ENCODE data around the gene TPCN2.

The TPCN2 gene

DNA sequence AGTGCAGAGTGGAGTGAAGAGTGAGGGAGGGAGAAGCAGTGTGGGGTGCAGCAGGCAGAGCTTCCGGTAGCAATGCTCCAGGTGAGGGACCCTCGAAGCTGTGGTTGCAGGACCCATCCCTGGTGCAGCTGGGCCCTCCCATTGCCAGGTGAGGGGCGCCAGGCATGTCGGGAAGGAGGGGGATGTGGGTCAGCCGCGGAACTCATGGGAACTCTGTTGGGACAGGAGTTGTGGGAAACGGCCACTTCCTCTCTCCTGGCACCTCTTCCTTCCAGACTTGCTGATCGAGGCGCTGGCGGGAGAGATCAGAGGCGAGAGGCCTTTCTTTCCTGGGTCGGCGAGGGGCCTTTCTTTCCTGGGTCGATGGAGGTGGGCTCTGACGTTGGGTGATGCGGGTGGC lies 48.5 kb downstream of the TPCN2 start:
- no peak for DNase-seq

DNA sequence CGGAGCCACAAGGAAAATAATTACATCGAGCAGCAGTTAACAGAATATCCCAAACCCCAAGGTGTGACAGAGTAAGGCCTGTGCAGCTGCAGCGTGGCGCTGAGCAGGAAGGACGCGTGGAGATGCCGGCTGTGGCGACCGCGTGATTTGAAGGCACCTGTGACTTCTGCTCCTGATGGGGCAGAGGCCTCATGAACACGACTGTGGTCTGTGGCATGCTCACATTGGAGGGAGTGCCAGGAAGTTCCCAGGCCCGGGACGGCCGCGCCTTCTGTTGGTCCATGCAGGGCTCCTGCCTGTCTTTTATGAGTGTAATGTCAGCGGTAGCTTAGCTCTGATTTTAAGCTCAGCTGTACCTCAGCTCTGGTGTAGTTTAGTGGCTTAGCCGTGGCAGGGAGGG lies 50.4 kb downstream of the TPCN2 start:
- no peak for DNase-seq

DNA sequence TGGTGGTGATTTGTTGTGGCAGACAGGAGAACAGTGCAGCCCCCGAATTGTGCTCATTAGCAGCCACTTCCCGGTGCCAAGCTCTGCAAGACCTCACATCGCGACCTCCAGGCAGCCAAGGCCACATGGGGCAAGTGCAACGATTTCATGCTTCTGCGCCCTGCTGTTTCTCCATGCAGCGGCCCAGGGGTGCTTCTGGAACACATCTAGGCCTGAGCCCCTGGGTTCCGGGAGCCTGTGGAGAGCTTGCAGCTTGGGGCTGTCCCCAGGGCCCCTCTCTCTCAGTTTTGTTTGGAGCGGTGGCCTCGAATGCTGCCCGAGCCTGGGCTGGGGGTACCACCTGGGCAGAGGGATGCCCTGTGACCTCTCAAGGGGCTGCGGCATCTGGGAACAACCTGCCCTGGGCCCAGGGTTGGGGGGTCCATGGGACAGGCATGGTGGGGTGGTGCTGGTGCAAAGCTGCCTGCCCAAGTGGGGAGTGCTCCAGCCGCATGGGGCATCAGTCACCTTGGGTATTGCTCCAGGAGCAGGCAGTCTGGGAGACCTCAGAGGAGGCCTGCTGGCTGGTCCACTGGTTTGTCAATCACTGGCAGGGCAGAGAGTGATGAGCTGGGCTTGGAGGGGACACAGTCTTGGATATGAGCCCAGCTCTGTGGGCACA lies 51.9 kb downstream of the TPCN2 start:
- DNase-seq: no peak

DNA sequence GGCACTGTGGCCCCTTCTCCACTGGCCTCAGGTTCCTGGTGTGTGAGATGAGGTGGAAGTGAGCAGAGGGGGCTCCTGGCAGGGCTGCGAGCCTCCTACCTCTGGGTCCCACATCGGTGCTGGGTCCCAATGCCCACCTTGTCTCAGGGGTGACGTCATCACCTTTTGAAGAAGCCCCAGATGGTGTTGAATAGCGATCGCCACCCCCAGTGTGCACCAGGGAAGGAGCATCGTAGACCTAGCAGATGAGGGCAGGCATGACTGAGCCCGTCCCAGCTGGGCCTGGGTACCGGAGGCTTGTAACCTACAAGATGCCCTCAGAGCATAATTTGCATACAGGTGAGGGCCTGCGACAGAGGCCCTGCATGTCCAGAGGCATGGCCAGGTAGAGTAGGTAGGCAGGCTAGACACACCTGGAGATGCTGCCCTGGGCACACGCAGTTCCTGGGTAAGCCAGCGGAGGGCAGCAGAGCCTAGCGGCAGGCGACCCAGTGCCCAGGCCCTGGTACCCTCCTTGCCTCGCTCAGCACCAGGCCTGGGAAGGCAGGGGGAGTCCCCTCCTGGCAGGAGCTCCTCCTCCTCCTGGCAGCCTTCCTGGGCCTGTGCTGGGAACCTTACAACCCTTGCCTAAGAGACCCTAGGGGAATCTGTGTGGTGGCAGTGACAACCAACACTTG lies 52.5 kb downstream of the TPCN2 start:
- peak; percentile 32 for DNase-seq

DNA sequence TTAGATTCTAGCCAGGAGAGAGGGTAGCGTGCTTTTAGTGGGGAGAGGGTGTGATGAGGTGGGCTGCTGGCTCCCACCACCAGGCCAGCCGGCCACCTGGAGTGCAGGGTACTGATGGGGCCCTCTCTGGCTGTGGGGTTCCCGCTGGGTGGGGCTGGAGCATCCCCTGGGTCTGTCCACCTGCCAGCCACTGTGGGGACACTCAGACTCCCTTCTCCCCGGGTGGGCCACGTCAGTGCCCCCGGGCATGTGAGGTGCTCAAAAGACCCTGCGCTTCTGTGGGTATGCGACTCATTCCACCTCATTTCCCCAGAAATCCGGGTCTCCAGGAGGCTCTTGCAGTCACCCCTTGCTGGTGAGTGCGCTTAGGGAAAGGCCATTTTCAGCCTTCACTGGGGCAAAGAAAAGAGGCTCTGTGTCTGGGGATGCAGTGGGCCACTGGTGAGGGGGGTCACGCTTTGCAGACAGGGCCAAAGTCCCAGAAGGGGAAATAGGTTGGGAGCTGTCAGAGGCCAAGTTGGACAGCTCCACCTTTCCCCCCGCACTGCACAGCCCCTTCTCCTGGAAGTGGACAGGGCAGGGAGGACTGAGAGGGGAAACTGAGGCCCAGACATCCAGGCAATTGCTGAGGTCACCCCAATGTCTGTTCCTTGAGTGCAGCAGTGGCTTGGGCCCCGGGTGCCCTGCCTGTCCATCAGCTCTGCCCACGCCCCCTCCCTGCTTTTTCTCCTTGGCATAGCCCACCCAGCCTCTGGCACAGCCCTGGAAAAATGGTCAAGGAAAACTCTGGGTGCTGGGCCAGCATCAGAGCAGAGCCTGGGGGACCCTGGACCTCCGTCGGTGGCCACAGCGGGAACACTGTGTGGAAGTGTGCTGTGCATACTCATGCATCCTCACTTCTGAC lies 53.3 kb downstream of the TPCN2 start:
- DNase-seq: no peak

DNA sequence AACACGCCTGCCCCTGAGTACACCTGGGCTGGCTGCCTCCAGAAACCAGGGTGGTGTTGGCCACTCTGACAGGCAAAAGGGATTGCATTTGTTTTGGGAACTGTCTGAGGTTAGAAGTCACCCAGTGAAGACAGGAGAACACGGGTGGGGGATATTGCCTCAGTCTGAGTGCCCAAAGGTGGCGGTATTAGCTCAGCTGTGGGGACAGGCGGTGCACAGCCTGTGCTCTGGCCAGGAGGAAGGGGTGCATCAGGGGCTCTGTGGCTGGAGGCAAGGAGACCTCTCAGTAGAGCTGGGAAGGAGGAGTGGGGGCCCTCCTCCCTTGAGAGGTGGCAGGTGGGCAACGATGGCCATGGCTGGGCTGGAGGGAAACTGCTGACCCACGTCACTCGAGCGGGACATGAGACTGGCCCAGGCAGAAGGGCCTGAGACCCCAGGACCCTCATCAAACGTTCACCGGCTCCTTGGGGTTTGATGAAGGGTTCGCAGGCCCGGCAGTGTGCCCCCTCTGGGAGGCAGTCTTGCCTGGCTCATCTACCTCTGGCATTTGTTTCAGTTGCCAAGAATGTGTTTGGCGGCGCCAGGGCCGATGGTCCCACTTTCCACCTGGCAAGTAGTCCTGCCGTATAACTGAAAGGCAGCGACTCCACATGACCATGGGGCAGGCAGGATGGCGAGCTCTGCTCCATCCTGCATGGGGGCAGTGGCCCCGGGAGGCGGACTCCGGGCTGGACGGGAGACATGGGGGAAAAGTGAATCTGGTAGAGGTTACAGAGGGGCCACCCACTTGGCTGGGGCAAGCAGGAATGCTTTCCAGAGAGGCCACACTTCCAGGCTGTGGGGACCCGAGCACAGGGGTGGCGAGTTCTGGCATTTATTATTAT lies 54.2 kb downstream of the TPCN2 start:
- no peak for DNase-seq

DNA sequence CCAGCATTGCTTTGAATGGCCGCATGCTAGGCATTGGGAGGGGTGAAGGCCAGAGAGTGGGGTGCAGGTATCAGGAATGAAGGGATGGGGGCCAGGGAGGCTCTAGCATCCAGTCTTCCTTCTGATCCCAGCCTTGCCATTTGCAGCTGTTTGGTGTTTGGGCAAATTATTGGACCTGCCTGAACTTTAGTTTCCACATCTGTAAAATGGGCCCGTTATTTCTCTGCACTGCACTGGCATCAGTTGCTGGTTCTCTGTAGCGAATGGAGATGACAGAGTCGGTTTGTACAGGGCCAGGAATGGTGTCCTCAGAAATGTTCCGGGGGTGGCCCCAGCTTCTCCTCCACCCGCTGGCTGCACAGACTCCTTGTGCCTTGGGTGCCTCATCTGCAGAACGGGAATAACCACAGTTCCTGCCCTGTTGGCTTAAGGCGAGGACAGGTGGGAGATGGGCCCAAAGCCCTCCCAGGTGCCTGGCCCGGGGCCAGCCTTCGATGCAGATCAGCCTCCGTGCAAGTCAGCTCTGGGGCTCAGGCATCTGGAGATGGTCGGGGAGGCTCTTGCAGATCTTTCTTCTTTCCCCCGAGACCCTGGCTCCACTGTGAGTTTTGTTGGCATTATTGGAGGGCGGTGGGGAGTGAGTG lies 55.6 kb downstream of the TPCN2 start:
- no peak for DNase-seq

DNA sequence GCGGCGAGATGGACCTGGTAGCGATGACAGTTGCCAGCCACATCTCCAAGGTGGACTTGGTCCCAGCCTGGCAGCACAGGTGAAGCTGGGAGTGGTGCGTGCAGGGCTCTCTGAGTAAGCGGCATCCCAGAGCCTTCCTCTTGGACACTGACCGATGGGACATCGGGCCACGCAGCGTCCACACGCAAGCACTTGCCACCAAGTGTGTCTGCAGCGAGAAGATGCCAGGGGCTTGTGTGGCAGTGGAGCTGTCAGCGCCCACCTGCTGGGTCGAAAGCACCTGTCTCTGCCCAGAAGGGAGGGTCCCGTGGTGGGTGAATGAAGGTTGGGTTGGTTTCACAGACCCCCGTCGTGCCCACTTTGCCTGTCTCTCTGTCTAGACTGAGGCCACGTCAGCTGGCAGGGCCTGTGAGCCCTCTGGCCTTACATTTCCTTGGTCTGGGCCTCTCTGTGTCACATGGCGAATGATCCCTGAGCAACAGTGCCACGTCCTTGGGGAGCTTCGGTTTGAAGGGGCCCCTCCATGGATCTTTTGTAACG lies 56.2 kb downstream of the TPCN2 start:
- no peak for DNase-seq

DNA sequence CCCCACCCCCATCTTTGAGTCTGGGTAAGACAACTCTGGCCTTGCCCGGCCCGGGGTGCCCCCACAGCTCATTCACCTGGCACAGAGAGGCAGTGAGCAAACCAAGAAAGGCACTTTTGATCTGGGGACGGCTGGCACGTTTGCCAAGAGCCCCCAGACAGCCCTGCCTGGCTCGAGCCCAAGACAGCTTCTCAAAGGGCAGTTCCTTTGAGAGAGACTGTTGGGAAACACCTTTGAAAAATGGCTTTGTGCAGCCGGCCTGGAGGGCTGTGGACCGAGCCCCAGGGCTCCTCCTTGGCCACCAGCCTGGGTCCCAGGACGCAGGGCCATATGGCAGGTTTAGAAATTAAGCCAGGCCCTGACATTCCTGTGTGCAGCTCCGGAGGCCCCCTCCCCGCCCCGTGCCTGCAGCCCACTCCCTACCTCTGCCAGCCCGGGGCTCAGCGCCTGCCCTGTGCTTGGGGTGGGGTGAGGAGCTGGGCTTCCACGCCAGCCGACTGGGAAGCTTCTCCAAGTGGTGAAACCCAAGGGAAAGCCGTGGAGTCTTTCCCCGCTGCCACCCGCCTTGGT lies 56.8 kb downstream of the TPCN2 start:
- no peak for DNase-seq

DNA sequence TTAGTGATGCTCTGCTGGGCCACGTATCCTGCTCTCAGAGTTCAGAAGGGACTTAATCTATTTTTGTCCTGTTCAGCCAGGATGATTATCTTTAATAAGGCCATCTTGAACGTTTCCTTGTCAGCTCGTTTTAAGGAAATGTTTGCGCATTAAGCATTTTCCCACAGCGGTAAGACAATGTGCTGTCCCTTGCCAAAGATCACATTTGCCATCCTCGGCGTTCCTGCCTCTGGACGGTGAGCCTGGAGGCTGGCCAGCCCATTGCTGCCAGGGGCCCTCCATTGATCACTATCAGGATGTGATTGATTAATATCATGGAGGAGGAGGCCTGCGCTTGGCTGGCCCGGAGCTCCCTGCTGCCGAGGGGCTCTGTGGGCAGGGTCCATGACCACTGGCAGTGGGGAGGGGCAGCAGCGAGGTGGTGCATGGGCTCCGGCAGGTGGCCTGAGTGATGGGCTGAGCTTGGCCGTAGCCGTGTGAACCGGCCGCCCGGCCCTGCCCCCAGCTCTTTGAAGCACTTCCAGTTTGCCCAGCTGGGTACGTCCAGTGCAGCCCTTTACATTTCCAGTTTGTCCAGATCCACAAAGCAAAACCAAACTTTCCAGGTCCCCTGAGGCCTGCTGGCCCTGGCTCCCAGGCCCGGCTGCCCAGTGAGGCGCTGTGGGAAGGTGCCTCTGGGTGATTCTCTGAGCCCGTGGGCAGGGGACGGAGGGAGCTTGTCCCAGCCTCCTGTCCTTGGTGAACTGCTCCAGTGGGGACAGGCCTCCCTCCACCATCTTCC lies 57.5 kb downstream of the TPCN2 start:
- DNase-seq: no peak

DNA sequence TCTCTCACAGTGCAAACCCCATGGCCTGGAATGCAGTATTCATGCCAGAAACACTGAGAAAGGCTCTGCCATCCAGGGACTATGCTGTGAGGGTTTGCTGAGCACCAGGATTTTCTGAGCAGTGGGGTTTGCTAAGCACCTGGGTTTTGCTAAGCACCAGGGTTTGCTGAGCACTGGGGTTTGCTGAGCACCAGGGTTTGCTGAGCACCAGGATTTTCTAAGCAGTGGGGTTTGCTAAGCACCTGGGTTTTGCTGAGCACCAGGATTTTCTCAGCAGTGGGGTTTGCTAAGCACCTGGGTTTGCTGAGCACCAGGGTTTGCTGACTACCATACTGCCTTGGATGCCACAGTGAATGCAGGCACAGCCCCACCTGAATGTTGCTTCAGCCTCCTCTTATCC lies 58.7 kb downstream of the TPCN2 start:
- DNase-seq: no peak

DNA sequence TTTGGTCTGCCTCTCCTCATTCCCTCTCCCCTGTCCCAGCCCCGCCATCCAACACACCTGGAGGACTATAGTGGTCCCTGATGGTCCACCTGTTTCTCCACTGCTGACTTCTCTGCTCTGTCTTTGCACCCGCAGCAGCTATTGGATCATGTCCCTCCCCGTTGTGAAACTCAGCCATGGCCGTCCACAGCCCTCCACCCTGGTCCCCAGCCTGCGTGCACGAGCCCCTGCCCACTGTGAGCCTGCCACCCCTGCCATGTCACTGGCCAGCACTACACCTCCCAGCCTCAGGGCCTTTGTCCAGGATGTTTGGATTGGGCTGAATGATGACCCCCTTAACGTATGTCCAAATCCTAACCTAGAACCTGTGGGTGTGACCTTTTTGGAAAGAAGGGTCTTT lies 59.3 kb downstream of the TPCN2 start:
- DNase-seq: no peak

DNA sequence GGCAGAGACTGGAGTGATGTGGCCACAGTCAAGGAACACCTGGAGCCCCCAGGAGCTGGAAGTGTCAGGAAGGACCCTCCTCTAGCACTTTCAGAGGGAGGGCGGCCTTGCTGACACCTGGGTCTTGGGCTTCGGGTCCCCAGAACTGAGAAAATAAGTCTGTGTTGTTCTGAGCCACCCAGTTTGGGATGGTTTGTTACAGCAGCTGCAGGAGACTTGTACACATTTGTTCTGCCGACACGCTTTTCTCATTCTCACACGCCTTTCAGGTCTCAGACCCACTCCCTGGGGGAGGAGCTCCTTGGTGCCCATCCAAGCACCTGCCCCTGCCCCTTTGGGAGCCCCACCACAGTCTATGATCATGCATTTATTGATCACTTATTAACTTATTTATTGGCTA lies 59.8 kb downstream of the TPCN2 start:
- no peak for DNase-seq

DNA sequence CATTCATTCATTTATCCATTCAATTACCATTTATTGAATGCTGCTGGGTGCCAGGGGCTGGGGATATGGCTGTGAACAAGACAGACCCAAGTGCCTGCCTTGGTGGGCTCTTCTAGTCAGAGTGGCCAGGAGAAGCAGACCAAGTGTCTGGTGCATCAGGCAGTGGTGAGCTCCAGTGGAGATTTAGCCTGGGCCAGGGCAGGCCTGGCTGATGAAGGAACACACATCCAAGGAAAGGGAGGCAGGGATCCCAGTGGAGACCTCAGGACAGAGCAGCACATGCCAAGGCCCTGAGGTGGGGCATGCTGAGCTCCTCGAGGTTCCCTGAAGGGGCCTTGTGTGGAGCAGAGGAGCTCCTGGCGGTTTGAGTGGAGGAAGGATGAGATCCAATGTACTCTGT lies 60.4 kb downstream of the TPCN2 start:
- no peak for DNase-seq

DNA sequence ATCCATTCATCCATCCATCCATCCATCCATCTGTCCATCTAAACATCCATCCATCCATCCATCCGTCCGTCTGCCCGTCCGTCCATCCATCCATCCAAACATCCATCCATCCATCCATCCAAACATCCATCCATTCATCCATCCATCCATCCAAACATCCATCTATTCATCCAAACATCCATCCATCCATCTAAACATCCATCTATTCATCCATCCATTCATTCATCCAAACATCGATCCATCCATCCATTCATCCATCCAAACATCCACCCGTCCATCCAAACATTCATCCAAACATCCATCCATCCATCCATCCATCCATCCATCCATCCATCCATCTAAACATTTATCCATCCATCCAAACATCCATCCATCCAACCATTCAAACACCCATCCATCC lies 61.7 kb downstream of the TPCN2 start:
- no peak for DNase-seq

DNA sequence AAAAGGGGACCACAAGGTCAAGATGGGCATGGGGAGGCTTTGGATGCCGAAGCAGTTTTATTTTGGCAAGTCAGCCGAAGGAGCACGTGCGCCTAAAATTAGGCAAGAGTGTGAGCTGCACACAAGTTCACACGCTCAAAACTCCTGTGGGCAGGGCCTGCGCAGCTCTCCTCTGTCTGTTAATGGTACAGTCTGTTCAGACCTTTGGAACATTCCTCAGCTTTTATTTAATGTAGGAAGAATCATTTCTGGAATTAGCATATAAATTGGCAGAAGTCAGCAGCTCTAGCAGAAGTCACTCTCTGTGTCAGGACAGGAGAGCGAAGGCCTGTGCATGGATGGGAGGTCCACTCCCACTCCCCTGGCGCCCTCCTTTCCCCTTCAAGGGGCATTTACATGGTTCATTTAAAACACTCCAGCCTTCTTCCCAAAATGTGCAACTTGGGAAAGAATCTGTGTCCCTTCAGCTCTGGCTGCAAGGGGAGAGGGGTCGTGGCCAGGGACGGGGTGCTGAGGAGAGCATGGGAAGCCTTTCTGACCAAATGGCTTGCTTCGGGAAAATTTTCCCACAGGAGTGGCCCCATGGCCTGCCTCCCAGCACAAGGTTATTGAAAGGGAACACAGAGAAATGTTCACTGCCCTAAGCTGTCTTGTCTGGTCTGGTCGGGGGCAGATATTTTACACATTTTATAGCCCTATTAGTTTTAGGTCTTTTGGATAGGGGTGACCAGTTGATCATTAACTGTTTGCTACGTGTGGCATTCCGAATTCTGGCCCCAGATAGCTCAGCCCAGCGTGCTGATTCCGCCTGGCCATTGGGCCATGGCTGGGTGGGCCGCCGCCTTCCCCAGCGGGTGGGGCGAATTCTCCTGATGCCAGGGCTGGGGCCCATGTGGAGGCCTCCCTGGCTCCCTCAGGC lies 63.2 kb downstream of the TPCN2 start:
- DNase-seq: no peak

DNA sequence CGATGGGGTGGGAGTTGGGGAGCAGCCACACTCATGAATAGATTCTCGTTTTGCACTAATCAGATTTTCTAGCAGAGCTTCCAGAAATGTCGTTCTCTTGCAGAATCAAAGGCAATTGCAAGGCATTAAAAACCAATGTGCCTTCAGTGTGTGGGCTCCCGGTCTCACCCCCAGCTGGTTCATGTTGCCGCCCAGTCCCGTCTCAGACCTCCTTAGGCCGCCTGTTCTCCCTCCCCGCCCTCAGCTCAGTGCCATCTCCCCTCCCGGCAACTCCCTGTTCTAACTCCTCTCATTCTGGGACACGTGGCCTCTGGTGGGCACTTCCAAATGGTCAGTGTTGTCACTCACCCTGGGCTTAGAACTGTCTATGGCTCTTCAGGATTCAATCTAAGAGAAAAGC lies 64.5 kb downstream of the TPCN2 start:
- no peak for DNase-seq

DNA sequence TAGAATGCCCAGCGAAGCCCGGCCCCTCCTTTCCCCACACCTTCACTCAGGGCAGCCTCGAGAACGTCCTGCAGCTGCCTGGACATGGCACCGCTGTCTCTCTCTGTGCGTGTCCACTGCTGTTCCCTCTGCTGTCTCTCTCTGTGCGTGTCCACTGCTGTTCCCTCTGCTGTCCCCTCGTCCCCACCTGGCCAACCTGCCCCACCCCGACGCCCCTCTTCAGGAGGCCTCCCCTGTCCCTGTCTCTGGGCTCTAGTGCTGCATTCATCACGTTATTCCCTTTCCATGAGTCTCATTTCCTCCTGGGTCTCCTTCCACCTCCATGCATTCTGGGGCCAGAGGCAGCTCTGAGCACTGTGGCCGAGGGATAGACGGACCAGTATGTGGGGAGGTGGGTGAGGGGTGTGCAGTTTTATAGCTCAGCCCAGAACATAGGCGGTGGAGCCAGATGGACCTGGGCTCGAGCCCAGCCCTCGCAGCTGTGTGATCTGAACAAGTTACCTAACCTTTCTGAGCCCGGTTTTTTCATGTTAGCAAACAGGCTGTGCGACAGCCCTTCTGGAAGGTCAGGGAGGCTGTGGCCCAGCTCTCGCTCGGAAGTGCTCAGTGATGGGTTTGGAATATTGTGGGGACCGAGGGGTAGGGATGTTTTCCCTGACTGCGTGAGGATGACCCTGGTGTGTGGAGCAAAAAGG lies 65.1 kb downstream of the TPCN2 start:
- DNase-seq: no peak

DNA sequence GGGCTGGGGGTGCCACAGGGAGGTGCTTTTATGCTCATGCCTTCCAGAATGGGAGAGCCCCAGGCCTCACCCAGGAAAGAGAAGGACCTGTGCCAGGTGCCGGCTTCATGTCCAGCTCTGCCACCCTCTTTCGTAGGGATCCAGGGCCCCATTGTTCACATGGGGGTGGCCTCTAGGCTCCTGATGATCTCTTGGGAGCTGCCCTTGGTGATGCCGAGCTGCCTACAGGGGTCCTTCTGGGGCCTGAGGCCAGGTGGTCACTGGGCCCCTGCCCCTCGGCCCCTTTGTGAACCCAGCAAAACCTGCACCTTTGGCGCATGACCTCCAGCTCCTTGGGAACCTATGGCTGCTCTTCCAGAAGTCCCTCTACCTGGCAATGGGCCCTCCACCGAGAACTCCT lies 65.6 kb downstream of the TPCN2 start:
- no peak for DNase-seq
